Panc1 (cell line): Measurements from ENCODE around the gene SLC9A8.

Experiments used
- POLR2AphosphoS5 ChIP-seq: IDR thresholded peaks from 2 replicates; pipeline ENCODE4 v1.6.1; 2012; ENCODE audit warnings: mild to moderate bottlenecking, low read depth, low read length, moderate library complexity
- SIN3A ChIP-seq: IDR thresholded peaks from 2 replicates; pipeline ENCODE4 v1.6.1; 2012; ENCODE audit warnings: low read depth, mild to moderate bottlenecking, low read length, moderate library complexity, borderline replicate concordance; ENCODE audit not compliant: insufficient read depth
- TCF7L2 ChIP-seq: IDR thresholded peaks from 2 replicates; pipeline ENCODE4 v1.6.1; 2011; ENCODE audit warnings: mild to moderate bottlenecking, low read depth, low read length, inconsistent platforms
- TF ChIP-seq, protein P1 (sequence below), 2 experiments: IDR thresholded peaks; 2 replicates each; pipeline ENCODE4 v1.6.1; 2011 to 2012; ENCODE audit warnings: low read depth in 2 of 2, control low read depth in 1 of 2, low read length in 1 of 2, mild to moderate bottlenecking in 1 of 2, moderate library complexity in 1 of 2; ENCODE audit not compliant: insufficient read depth in 1 of 2
- TF ChIP-seq, protein P2 (sequence below): fragments of 450-650 bp; IDR thresholded peaks from 2 replicates; pipeline ENCODE4 v1.5.1; 2017; ENCODE audit warnings: mild to moderate bottlenecking

DNA sequence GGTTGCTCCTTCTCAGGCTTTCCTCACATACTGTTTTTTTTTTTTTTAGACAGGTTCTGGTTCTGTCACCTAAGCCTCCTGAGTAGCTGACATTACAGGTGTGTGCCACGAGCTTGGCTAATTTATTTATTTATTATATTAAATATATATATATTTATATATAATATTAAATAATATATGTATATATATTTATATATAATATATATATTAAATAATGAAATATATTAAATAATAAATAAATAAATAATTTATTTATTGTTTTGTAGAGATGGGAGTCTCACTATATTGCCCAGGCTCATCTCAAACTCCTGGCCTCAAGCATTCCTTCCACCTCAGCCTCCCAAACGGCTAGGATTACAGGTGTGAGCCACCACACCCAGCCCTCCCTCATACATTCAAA lies 28.3 kb upstream of the SLC9A8 start:
- TF ChIP-seq, protein P1, sequence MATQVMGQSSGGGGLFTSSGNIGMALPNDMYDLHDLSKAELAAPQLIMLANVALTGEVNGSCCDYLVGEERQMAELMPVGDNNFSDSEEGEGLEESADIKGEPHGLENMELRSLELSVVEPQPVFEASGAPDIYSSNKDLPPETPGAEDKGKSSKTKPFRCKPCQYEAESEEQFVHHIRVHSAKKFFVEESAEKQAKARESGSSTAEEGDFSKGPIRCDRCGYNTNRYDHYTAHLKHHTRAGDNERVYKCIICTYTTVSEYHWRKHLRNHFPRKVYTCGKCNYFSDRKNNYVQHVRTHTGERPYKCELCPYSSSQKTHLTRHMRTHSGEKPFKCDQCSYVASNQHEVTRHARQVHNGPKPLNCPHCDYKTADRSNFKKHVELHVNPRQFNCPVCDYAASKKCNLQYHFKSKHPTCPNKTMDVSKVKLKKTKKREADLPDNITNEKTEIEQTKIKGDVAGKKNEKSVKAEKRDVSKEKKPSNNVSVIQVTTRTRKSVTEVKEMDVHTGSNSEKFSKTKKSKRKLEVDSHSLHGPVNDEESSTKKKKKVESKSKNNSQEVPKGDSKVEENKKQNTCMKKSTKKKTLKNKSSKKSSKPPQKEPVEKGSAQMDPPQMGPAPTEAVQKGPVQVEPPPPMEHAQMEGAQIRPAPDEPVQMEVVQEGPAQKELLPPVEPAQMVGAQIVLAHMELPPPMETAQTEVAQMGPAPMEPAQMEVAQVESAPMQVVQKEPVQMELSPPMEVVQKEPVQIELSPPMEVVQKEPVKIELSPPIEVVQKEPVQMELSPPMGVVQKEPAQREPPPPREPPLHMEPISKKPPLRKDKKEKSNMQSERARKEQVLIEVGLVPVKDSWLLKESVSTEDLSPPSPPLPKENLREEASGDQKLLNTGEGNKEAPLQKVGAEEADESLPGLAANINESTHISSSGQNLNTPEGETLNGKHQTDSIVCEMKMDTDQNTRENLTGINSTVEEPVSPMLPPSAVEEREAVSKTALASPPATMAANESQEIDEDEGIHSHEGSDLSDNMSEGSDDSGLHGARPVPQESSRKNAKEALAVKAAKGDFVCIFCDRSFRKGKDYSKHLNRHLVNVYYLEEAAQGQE (IDR thresholded peaks at IDR 0.05; ENCODE audit: insufficient read depth in 1 of 2, low read depth in 2 of 2, low read length in 1 of 2), result no peak
- no peak for TF ChIP-seq SIN3A
- TF ChIP-seq, protein P2, sequence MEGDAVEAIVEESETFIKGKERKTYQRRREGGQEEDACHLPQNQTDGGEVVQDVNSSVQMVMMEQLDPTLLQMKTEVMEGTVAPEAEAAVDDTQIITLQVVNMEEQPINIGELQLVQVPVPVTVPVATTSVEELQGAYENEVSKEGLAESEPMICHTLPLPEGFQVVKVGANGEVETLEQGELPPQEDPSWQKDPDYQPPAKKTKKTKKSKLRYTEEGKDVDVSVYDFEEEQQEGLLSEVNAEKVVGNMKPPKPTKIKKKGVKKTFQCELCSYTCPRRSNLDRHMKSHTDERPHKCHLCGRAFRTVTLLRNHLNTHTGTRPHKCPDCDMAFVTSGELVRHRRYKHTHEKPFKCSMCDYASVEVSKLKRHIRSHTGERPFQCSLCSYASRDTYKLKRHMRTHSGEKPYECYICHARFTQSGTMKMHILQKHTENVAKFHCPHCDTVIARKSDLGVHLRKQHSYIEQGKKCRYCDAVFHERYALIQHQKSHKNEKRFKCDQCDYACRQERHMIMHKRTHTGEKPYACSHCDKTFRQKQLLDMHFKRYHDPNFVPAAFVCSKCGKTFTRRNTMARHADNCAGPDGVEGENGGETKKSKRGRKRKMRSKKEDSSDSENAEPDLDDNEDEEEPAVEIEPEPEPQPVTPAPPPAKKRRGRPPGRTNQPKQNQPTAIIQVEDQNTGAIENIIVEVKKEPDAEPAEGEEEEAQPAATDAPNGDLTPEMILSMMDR, result no peak
- no peak for TF ChIP-seq POLR2AphosphoS5
- TF ChIP-seq TCF7L2, result no peak
